ENCODE results near the gene ZC3HAV1L. TPM values are rescaled to one million over a fixed set of nuclear protein-coding genes. Genes with fewer than 3 reads are reported as not detected.

The ZC3HAV1L gene
- total and polyA plus RNA-seq, 2 of the 13 experiments (the other 11 are each of a cell fraction or from before 2014, with no cell fraction given), result 8.4 to 11.1 TPM

DNA sequence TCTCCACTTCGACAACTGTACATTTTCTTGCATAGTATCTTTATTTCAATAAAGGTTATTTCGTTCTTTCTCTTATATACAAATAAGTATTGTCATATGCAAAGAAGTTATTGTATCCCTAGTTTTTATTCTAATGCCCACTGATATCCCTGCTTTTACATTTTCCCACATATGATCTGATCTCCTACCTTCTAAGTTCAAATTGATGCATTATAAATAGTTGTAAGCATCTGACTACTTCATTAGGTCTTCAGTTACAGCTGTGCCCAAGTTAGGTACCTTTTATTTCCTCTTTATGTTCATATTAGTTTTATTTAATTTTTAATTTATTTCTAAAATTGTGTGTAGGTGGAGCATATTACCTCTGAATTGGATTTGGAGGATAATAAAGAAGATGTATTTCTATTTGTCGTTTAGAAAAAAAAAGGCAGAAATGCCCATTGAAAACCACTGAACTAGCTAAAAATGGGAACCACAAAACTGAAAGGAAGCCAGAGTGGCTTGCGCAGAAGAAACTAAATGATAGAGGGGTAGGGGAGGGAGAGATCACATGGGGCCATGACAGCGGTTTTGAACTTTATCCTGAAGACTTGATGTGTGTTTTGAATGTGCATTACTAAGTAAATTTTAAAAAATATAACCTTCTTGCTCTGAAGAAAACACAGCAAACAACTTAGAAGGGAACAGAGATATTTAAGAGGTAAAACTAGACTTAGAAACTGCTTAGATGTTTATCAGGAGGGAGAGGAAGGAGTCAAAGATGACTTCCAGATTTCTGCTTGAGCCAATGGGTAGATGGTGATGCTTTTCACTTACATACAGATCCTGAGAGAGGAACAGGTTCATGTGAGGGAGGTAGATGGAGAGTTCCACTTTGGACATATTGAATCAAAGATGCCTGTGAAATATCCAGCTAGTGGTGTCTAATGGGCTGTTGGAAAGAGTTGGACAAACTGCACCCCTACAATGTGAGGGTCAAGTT, 9.3 kb upstream of the ZC3HAV1L start (continued):
- TF ChIP-seq, protein P1, sequence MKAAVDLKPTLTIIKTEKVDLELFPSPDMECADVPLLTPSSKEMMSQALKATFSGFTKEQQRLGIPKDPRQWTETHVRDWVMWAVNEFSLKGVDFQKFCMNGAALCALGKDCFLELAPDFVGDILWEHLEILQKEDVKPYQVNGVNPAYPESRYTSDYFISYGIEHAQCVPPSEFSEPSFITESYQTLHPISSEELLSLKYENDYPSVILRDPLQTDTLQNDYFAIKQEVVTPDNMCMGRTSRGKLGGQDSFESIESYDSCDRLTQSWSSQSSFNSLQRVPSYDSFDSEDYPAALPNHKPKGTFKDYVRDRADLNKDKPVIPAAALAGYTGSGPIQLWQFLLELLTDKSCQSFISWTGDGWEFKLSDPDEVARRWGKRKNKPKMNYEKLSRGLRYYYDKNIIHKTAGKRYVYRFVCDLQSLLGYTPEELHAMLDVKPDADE (CRISPR knock-in tag; IDR thresholded peaks at IDR 0.05), result no peak

DNA sequence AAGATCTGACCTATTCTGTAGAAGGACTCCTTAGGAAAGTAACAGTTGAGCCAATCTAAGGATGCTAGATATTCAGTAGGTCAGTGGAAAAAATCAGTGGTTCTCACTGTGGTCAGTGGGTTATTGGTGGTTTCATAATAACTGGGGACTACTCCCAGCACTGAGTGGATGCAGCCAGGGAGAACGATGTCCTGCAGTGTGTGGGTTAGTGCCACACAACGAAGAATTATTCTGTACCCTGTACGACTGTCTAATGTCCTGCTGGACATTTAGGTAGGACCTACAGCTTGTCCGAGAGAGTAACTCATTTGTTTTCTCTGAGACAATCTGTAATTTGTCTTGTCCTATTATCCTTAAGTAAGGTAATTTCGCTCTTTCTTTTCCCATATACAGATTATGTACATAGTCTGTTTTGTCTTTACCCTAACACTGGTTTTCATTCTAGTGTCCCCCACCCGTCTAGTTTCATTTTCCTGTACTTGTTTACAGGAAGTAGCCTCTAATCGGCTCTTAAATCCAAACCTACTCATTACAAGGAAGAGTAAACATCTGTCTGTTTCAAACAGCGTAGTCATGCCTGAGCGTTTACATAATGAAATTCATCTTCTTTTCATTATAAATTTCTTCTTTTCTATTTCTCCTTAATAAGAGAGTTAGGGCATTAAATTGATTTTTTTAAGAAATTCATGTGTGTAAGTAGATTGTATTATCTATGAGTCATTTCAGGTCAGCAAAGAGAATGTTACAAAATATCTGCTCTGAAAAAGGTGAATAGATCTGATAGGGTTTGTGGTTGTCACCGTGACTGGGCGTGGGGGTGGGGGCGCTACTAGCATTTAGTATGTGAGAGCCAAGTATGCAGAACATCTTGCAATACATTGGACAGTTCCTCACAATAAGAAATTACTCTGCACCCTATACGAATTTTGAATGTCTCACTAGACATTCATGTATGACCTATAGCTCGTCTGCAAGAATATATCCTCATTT, 8.3 kb upstream of the ZC3HAV1L start:
- 82% methylated on average over 14 of the region's 14 CpGs for WGBS (ENCODE audit: low lambda C conversion rate)
- CTCF ChIA-PET (ENCODE audit: low intra/inter-chr PET ratio, low total read pairs), result no interaction called here
- in situ Hi-C loops (cut with HindIII; ENCODE audit: extremely low pct_ligation_motif_present, low pct_unique_long_range_greater_than_20kb) (no loop called here), intact Hi-C loops (cut with micrococcal nuclease; ENCODE audit: unreplicated experiment) (loop anchor here (2.0 kb wide), 1 partner anchor 27 kb away; no protein-coding TSS in a partner anchor)
- ATAC-seq (no peak), DNase-seq (ENCODE audit: low spot score) (peak; percentile 16), FAIRE-seq (no peak)
- no peaks in the 10 kb centered on the region for H3K27me3 ChIP-seq (ENCODE audit: control insufficient read depth in 1 of 2, insufficient read depth in 2 of 2, low read length in 2 of 2)
- H4K20me1 ChIP-seq (ENCODE audit: insufficient read depth, low read length), result no peaks in the 10 kb centered on the region
- H3K9ac ChIP-seq (ENCODE audit: insufficient read depth, low read depth, low read length), result no peak overlapping the region
- POLR2A ChIA-PET, result no interaction called here
- H3K4me3 ChIP-seq (replicated peaks in 1 of 3; ENCODE audit: insufficient read depth in 1 of 3, low read depth in 2 of 3, low read length in 3 of 3), result no peak overlapping the region
- H3K4me2 ChIP-seq (ENCODE audit: low read depth, low read length), result no peak overlapping the region
- no peaks in the 10 kb centered on the region for H3K79me2 ChIP-seq (ENCODE audit: insufficient read depth, low read length)
- H3K27ac ChIP-seq (ENCODE audit: extremely low read length, insufficient read depth, low read length), result no peak overlapping the region
- H3K36me3 ChIP-seq (replicated peaks in 1 of 2; ENCODE audit: control insufficient read depth in 1 of 2, insufficient read depth in 2 of 2, low read length in 2 of 2), result peaks cover 7 to 19% of the 10 kb centered on the region in 2 experiments; a peak in 4 of 5 replicates
- H2AFZ ChIP-seq (ENCODE audit: low read length), result no peak overlapping the region
- H3K9me3 ChIP-seq (ENCODE audit: low read length), result no peaks in the 10 kb centered on the region
- H3K4me1 ChIP-seq (ENCODE audit: insufficient read depth, low read length), result peaks cover 11% of the 10 kb centered on the region; the same call in 1 of the 2 replicates
- BruUV-seq (replicated peaks), result no TSS peak
- no peak for TF ChIP-seq ZNF761 (CRISPR knock-in tag; conservative IDR thresholded peaks at IDR 0.05)
- TF ChIP-seq NFE2L2 (IDR thresholded peaks at IDR 0.05; ENCODE audit: low read length), result peak; percentile 77
- no peak for TF ChIP-seq ZNF776 (CRISPR knock-in tag; IDR thresholded peaks at IDR 0.05)
- TF ChIP-seq, protein P2, sequence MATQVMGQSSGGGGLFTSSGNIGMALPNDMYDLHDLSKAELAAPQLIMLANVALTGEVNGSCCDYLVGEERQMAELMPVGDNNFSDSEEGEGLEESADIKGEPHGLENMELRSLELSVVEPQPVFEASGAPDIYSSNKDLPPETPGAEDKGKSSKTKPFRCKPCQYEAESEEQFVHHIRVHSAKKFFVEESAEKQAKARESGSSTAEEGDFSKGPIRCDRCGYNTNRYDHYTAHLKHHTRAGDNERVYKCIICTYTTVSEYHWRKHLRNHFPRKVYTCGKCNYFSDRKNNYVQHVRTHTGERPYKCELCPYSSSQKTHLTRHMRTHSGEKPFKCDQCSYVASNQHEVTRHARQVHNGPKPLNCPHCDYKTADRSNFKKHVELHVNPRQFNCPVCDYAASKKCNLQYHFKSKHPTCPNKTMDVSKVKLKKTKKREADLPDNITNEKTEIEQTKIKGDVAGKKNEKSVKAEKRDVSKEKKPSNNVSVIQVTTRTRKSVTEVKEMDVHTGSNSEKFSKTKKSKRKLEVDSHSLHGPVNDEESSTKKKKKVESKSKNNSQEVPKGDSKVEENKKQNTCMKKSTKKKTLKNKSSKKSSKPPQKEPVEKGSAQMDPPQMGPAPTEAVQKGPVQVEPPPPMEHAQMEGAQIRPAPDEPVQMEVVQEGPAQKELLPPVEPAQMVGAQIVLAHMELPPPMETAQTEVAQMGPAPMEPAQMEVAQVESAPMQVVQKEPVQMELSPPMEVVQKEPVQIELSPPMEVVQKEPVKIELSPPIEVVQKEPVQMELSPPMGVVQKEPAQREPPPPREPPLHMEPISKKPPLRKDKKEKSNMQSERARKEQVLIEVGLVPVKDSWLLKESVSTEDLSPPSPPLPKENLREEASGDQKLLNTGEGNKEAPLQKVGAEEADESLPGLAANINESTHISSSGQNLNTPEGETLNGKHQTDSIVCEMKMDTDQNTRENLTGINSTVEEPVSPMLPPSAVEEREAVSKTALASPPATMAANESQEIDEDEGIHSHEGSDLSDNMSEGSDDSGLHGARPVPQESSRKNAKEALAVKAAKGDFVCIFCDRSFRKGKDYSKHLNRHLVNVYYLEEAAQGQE (IDR thresholded peaks at IDR 0.05; ENCODE audit: borderline replicate concordance in 1 of 2, low read depth in 1 of 2, low read length in 2 of 2), result peak in 1 of 2 experiments; percentile 53; a peak in 1 of 4 replicates
- no peak for TF ChIP-seq FOXP1 (IDR thresholded peaks at IDR 0.05)
- peak; percentile 16; the same call in 1 of the 2 replicates for TF ChIP-seq FOXP1 (CRISPR knock-in tag; IDR thresholded peaks at IDR 0.05)
- no peak for TF ChIP-seq MZF1 (CRISPR knock-in tag; IDR thresholded peaks at IDR 0.05; ENCODE audit: borderline replicate concordance)
- no peak for TF ChIP-seq U2AF1 (optimal IDR thresholded peaks at IDR 0.05; ENCODE audit: low read depth, low read length)
- TF ChIP-seq RBM22 (optimal IDR thresholded peaks at IDR 0.05; ENCODE audit: low read length), result peak; percentile 19
- no peak for TF ChIP-seq MEF2D (CRISPR knock-in tag; IDR thresholded peaks at IDR 0.05)
- TF ChIP-seq, protein P3, sequence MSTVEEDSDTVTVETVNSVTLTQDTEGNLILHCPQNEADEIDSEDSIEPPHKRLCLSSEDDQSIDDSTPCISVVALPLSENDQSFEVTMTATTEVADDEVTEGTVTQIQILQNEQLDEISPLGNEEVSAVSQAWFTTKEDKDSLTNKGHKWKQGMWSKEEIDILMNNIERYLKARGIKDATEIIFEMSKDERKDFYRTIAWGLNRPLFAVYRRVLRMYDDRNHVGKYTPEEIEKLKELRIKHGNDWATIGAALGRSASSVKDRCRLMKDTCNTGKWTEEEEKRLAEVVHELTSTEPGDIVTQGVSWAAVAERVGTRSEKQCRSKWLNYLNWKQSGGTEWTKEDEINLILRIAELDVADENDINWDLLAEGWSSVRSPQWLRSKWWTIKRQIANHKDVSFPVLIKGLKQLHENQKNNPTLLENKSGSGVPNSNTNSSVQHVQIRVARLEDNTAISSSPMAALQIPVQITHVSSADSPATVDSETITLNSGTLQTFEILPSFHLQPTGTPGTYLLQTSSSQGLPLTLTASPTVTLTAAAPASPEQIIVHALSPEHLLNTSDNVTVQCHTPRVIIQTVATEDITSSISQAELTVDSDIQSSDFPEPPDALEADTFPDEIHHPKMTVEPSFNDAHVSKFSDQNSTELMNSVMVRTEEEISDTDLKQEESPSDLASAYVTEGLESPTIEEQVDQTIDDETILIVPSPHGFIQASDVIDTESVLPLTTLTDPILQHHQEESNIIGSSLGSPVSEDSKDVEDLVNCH (CRISPR knock-in tag; IDR thresholded peaks at IDR 0.05), result no peak

Data from HepG2 (cell line).